ENCODE results near the gene PPP1R9A. TPM values are rescaled to one million over a fixed set of nuclear protein-coding genes. Genes with fewer than 3 reads are reported as not detected.

PPP1R9A gene
- total and polyA plus RNA-seq, 10 of the 15 experiments (the other 5 are each of a cell fraction or from before 2014, with no cell fraction given), result 0.04 to 0.12 TPM; not detected in 8

DNA sequence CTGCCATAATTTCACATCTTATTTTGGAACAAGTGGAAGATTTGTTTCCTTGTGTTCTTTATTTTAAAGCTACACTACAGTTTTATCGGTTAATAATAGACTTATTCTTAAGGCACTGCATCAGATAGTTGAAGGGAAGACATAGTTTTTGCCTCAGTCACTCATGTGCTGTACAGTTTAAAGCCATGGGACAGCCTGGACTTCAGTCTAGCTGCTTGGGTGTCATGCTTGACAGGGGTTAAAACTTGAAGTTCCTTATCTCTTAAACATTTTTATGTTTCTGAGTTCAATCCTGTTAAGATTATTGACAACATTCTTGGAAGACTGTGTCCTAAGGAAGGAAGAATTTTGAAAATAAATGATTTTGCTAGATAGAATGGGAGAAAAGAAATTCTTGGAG, 49.7 kb downstream of the PPP1R9A start (continued):
- TF ChIP-seq, protein P1, sequence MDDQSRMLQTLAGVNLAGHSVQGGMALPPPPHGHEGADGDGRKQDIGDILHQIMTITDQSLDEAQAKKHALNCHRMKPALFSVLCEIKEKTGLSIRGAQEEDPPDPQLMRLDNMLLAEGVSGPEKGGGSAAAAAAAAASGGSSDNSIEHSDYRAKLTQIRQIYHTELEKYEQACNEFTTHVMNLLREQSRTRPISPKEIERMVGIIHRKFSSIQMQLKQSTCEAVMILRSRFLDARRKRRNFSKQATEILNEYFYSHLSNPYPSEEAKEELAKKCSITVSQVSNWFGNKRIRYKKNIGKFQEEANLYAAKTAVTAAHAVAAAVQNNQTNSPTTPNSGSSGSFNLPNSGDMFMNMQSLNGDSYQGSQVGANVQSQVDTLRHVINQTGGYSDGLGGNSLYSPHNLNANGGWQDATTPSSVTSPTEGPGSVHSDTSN (IDR thresholded peaks at IDR 0.05; ENCODE audit: insufficient replicate concordance, low read depth, low read length), result no peak
- no peak for TF ChIP-seq NRF1 (conservative IDR thresholded peaks at IDR 0.05; ENCODE audit: low read depth, low read length)

DNA sequence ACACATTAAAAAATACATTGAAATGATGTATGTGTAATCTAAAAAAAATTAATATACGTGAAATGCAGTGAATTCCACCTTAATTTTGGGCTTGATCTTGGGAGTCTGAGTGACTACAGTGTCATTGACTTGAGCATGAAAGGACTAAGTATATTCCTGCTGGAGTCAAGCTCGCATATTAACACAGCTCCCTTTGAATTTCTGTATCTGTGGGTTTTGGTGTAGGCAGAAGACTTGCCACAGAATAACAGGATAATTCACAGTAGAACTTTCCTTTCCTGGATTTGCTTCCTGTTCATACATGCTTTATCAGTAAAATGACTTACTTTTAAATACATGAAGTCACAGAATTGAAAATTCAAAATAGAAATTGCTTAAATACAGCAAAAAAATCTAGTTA, 55.3 kb downstream of the PPP1R9A start:
- intact Hi-C loops (cut with micrococcal nuclease; ENCODE audit: unreplicated experiment), result no loop called here
- Histone ChIP-seq H3K27ac (ENCODE audit: control insufficient read depth, insufficient read depth) (no peak overlapping the region), H3K4me3 (no peak overlapping the region), H3K36me3 (ENCODE audit: control insufficient read depth in 2 of 2, insufficient read depth in 2 of 2, low read length in 1 of 2) (no peaks in the 10 kb centered on the region), H3K4me1 (ENCODE audit: control insufficient read depth, insufficient read depth, low read length) (no peaks in the 10 kb centered on the region), H3K4me2 (ENCODE audit: control insufficient read depth, insufficient read depth) (no peak overlapping the region), H4K20me1 (ENCODE audit: control insufficient read depth, insufficient read depth) (no peaks in the 10 kb centered on the region), H3K27me3 (replicated peaks in 1 of 2; ENCODE audit: control insufficient read depth in 2 of 2, insufficient read depth in 2 of 2, low read length in 1 of 2) (no peaks in the 10 kb centered on the region), H3K9ac (ENCODE audit: control insufficient read depth, insufficient read depth, low read length) (no peak overlapping the region), H3K79me2 (ENCODE audit: control insufficient read depth, insufficient read depth, low read length) (no peaks in the 10 kb centered on the region), H3K9me3 (replicated peaks; ENCODE audit: control insufficient read depth, insufficient read depth, low read length) (no peaks in the 10 kb centered on the region), H2AFZ (ENCODE audit: control insufficient read depth, low read depth, low read length) (no peak overlapping the region)
- in situ Hi-C loops (cut with MboI), result no loop called here
- ATAC-seq (no peak), FAIRE-seq (no peak), DNase-seq (ENCODE audit: low read depth, low spot score) (no peak)
- SMC1A ChIA-PET (ENCODE audit: uncharacterized antibody, unreplicated experiment), result interaction anchor here (0.6 kb wide), 1 partner anchor 1205 kb away, joined by 3 read pairs; no protein-coding TSS in a partner anchor
- RAD21 ChIA-PET (ENCODE audit: unreplicated experiment), result no interaction called here
- no TSS peak for BruUV-seq (replicated peaks)
- WGBS (ENCODE audit: insufficient coverage, insufficient replicate concordance, low lambda C conversion rate, missing lambda C conversion rate), result 13% methylated on average over 2 of the region's 2 CpGs
- POLR2A ChIA-PET, result no interaction called here
- CTCF ChIA-PET, result no interaction called here
- TF ChIP-seq ZNF622 (IDR thresholded peaks at IDR 0.05) (no peak), KAT2A (conservative IDR thresholded peaks at IDR 0.05; ENCODE audit: control insufficient read depth, low read depth, low read length) (no peak), IKZF2 (IDR thresholded peaks at IDR 0.05) (no peak), HDAC6 (IDR thresholded peaks at IDR 0.05; ENCODE audit: unreplicated experiment) (no peak), ZBED1 (IDR thresholded peaks at IDR 0.05; ENCODE audit: borderline replicate concordance) (no peak), NR2C2 (IDR thresholded peaks at IDR 0.05; ENCODE audit: borderline replicate concordance, control insufficient read depth, insufficient read length, low read depth) (no peak), MYC (IDR thresholded peaks at IDR 0.05; ENCODE audit: insufficient read depth, insufficient read length, insufficient replicate concordance, low read length, severe bottlenecking) (no peak), ELK1 (IDR thresholded peaks at IDR 0.05; ENCODE audit: low read depth, low read length) (no peak), TCF7 (IDR thresholded peaks at IDR 0.05; ENCODE audit: borderline replicate concordance) (no peak), FOXM1 (IDR thresholded peaks at IDR 0.05; ENCODE audit: low read depth, low read length) (no peak)
- TF ChIP-seq, protein P2, sequence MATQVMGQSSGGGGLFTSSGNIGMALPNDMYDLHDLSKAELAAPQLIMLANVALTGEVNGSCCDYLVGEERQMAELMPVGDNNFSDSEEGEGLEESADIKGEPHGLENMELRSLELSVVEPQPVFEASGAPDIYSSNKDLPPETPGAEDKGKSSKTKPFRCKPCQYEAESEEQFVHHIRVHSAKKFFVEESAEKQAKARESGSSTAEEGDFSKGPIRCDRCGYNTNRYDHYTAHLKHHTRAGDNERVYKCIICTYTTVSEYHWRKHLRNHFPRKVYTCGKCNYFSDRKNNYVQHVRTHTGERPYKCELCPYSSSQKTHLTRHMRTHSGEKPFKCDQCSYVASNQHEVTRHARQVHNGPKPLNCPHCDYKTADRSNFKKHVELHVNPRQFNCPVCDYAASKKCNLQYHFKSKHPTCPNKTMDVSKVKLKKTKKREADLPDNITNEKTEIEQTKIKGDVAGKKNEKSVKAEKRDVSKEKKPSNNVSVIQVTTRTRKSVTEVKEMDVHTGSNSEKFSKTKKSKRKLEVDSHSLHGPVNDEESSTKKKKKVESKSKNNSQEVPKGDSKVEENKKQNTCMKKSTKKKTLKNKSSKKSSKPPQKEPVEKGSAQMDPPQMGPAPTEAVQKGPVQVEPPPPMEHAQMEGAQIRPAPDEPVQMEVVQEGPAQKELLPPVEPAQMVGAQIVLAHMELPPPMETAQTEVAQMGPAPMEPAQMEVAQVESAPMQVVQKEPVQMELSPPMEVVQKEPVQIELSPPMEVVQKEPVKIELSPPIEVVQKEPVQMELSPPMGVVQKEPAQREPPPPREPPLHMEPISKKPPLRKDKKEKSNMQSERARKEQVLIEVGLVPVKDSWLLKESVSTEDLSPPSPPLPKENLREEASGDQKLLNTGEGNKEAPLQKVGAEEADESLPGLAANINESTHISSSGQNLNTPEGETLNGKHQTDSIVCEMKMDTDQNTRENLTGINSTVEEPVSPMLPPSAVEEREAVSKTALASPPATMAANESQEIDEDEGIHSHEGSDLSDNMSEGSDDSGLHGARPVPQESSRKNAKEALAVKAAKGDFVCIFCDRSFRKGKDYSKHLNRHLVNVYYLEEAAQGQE (IDR thresholded peaks at IDR 0.05; ENCODE audit: low read depth, low read length), result no peak
- TF ChIP-seq, protein P3, sequence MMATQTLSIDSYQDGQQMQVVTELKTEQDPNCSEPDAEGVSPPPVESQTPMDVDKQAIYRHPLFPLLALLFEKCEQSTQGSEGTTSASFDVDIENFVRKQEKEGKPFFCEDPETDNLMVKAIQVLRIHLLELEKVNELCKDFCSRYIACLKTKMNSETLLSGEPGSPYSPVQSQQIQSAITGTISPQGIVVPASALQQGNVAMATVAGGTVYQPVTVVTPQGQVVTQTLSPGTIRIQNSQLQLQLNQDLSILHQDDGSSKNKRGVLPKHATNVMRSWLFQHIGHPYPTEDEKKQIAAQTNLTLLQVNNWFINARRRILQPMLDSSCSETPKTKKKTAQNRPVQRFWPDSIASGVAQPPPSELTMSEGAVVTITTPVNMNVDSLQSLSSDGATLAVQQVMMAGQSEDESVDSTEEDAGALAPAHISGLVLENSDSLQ (IDR thresholded peaks at IDR 0.05), result no peak

Measured in GM12878 (cell line).